CD14-positive monocyte (primary cell): Measurements from ENCODE around the gene DSCAML1. TPM values are rescaled to one million over a fixed set of nuclear protein-coding genes. Genes with fewer than 3 reads are reported as not detected.

Experiments used
- DNase-seq, 3 donors: peaks; one replicate each; pipeline ENCODE4 v3.0.0-alpha.2; 2011 to 2022
- H2AFZ ChIP-seq: 2 replicates; pipeline ENCODE4 v1.6.0; 2012; ENCODE audit warnings: mild to moderate bottlenecking, low read depth, low read length, inconsistent platforms; ENCODE audit not compliant: insufficient read depth, poor library complexity, severe bottlenecking
- H3K27ac ChIP-seq, 2 donors: 1 replicate in 1 of 2; 2 replicates in 1 of 2; pipeline ENCODE4 v1.5.1; 2012 to 2013; ENCODE audit warnings: low read length in 2 of 2, control low read depth in 1 of 2, inconsistent platforms in 1 of 2, low read depth in 1 of 2, mild to moderate bottlenecking in 1 of 2
- H3K27me3 ChIP-seq, 2 donors: one replicate each; pipeline versions ENCODE4 v1.6.0 to v1.6.1; 2011 to 2013; ENCODE audit warnings: low read length in 2 of 2; ENCODE audit not compliant: control insufficient read depth in 2 of 2, insufficient read depth in 2 of 2
- H3K36me3 ChIP-seq, 2 donors: replicated peaks in 1 of 2; 1 replicate in 1 of 2; 2 replicates in 1 of 2; pipeline versions ENCODE4 v1.5.1 to v1.6.1; 2012 to 2013; ENCODE audit warnings: low read length in 2 of 2, control low read depth in 1 of 2, inconsistent platforms in 1 of 2, mild to moderate bottlenecking in 1 of 2; ENCODE audit not compliant: insufficient read depth in 2 of 2, control insufficient read depth in 1 of 2
- H3K4me1 ChIP-seq, 2 donors: 1 replicate in 1 of 2; 2 replicates in 1 of 2; pipeline versions ENCODE4 v1.5.1 to v1.6.1; 2012 to 2013; ENCODE audit warnings: low read length in 2 of 2, control low read depth in 1 of 2, inconsistent platforms in 1 of 2, mild to moderate bottlenecking in 1 of 2, moderate library complexity in 1 of 2; ENCODE audit not compliant: insufficient read depth in 2 of 2, control insufficient read depth in 1 of 2
- H3K4me2 ChIP-seq: replicated peaks from 2 replicates; pipeline ENCODE3; 2012; ENCODE audit warnings: low read length, moderate library complexity, mild to moderate bottlenecking; ENCODE audit not compliant: poor library complexity, severe bottlenecking; ENCODE audit errors: extremely low read depth
- H3K4me3 ChIP-seq, 3 experiments: fragments of 200-600 bp in 1 of 3; sonication (generic) in 1 of 3; replicated peaks in 1 of 3; 1 replicate in 2 of 3; 2 replicates in 1 of 3; pipeline ENCODE4 v1.5.1; 2011 to 2013; ENCODE audit warnings: low read length in 3 of 3, mild to moderate bottlenecking in 3 of 3, control low read depth in 2 of 3, low read depth in 2 of 3, inconsistent platforms in 1 of 3, moderate library complexity in 1 of 3
- H3K79me2 ChIP-seq: 2 replicates; pipeline ENCODE4 v1.6.0; 2012; ENCODE audit warnings: mild to moderate bottlenecking, control low read depth, inconsistent platforms, low read length, moderate library complexity; ENCODE audit not compliant: insufficient read depth
- H3K9ac ChIP-seq: 2 replicates; pipeline ENCODE4 v1.6.0; 2017; ENCODE audit warnings: low read length, mild to moderate bottlenecking; ENCODE audit not compliant: insufficient read depth, poor library complexity, severe bottlenecking
- H3K9me3 ChIP-seq, 2 donors: replicated peaks in 1 of 2; 1 replicate in 1 of 2; 2 replicates in 1 of 2; pipeline versions ENCODE4 v1.5.1 to v1.6.1; 2012 to 2013; ENCODE audit warnings: low read length in 2 of 2, control low read depth in 1 of 2; ENCODE audit not compliant: control insufficient read depth in 1 of 2, insufficient read depth in 1 of 2
- H4K20me1 ChIP-seq: 2 replicates; pipeline ENCODE4 v1.6.0; 2012; ENCODE audit warnings: mild to moderate bottlenecking, low read length, control low read depth, moderate library complexity; ENCODE audit not compliant: insufficient read depth
- H3K27ac Mint-ChIP-seq, 7 donors: one replicate each; pipeline ENCODE4 v1.8.0; 2020; ENCODE audit warnings: mild to moderate bottlenecking in 7 of 7, mixed read lengths in 7 of 7, moderate library complexity in 6 of 7, inconsistent platforms in 2 of 7
- H3K27me3 Mint-ChIP-seq, 3 donors: one replicate each; pipeline ENCODE4 v1.8.0; 2021 to 2022; ENCODE audit warnings: low read depth in 3 of 3, mild to moderate bottlenecking in 3 of 3, mixed read lengths in 3 of 3, moderate library complexity in 3 of 3, inconsistent platforms in 1 of 3
- H3K36me3 Mint-ChIP-seq, 2 donors: one replicate each; pipeline ENCODE4 v1.8.0; 2020; ENCODE audit warnings: mixed read lengths in 2 of 2, inconsistent platforms in 1 of 2, mild to moderate bottlenecking in 1 of 2
- H3K4me1 Mint-ChIP-seq: one replicate; pipeline ENCODE4 v1.8.0; 2020; ENCODE audit warnings: mild to moderate bottlenecking, mixed read lengths
- H3K4me3 Mint-ChIP-seq, 2 donors: one replicate each; pipeline ENCODE4 v1.8.0; 2020; ENCODE audit warnings: mild to moderate bottlenecking in 2 of 2, mixed read lengths in 2 of 2, moderate library complexity in 1 of 2
- H3K9me3 Mint-ChIP-seq, 7 donors: one replicate each; pipeline ENCODE4 v1.8.0; 2020 to 2022; ENCODE audit warnings: mixed read lengths in 7 of 7, mild to moderate bottlenecking in 6 of 7, moderate library complexity in 6 of 7, inconsistent platforms in 2 of 7
- WGBS: methylation state at CpG from one replicate; pipeline ENCODE4 v1.1.5; 2013; ENCODE audit warnings: missing lambda C conversion rate; ENCODE audit not compliant: insufficient coverage; 5-methylcytosine and 5-hydroxymethylcytosine counted together
- intact Hi-C, 2 donors: fragments of 100-400 bp; cut with micrococcal nuclease; formaldehyde crosslinking; loops; one replicate each; pipeline versions ENCODE4 v1.15.0 to v1.15.1; 2023
- polyA plus RNA-seq, 3 donors: library from polyadenylated mRNA; depleted of rRNA in 1 of 3; unstranded in 2 of 3; stranded (reverse) in 1 of 3; fragments of 300-500 nt in 2 of 3; fragments of >200 nt in 1 of 3; fragmentation: Illumina TruSeq in 2 of 3; gene quantifications; 1 replicate in 2 of 3; 2 replicates in 1 of 3; pipeline ENCODE4 v1.2.3, GENCODE V29; 2012 to 2021
- TF ChIP-seq, protein P1 (sequence below): fragments of 200-600 bp; IDR thresholded peaks from one replicate; pipeline ENCODE4 v1.8.0; 2022; ENCODE audit warnings: antibody characterized with exemption, mild to moderate bottlenecking

Gene DSCAML1
- polyA plus RNA-seq, 3 donors: not detected

DNA sequence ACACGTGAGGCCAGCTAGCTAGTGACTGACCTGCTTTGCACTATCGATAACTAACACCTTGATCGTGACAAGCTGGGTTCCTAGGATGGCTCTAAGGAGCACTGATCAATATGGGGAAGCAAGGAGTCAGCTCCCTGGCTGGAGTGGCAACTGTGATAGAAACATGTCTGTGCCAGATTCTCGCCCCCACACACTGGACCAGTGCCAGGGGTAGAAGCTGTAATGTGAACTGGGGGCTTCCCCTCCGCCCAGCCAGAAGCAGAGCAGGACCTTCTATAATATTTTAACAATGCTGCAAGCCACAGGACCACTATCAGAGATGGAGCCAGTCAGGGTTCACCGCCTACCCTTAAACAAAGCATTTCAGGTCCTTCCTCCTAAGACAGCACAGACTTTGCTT is 96.5 kb downstream of the DSCAML1 start:
- Histone ChIP-seq H3K9ac (no peak overlapping the region), H3K36me3 (no peaks in the 10 kb centered on the region), H3K9me3 (no peaks in the 10 kb centered on the region), H3K27me3 (peaks cover 0 to 3% of the 10 kb centered on the region in 2 donors), H2AFZ (no peak overlapping the region), H3K4me2 (no peak overlapping the region), H3K79me2 (no peaks in the 10 kb centered on the region), H3K27ac (no peak overlapping the region), H4K20me1 (no peaks in the 10 kb centered on the region), H3K4me1 (no peaks in the 10 kb centered on the region), H3K4me3 (no peak overlapping the region)
- Mint-ChIP-seq H3K4me1 (peaks cover 3% of the 10 kb centered on the region), H3K36me3 (no peaks in the 10 kb centered on the region), H3K27me3 (peaks cover 6 to 10% (median 9%) of the 10 kb centered on the region in 3 donors), H3K27ac (no peak overlapping the region), H3K4me3 (no peak overlapping the region), H3K9me3 (no peaks in the 10 kb centered on the region)
- TF ChIP-seq, protein P1, sequence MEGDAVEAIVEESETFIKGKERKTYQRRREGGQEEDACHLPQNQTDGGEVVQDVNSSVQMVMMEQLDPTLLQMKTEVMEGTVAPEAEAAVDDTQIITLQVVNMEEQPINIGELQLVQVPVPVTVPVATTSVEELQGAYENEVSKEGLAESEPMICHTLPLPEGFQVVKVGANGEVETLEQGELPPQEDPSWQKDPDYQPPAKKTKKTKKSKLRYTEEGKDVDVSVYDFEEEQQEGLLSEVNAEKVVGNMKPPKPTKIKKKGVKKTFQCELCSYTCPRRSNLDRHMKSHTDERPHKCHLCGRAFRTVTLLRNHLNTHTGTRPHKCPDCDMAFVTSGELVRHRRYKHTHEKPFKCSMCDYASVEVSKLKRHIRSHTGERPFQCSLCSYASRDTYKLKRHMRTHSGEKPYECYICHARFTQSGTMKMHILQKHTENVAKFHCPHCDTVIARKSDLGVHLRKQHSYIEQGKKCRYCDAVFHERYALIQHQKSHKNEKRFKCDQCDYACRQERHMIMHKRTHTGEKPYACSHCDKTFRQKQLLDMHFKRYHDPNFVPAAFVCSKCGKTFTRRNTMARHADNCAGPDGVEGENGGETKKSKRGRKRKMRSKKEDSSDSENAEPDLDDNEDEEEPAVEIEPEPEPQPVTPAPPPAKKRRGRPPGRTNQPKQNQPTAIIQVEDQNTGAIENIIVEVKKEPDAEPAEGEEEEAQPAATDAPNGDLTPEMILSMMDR: no peak
- WGBS: 89% methylated on average over 6 of the region's 6 CpGs
- DNase-seq: no peak
- intact Hi-C loops: no loop called here

DNA sequence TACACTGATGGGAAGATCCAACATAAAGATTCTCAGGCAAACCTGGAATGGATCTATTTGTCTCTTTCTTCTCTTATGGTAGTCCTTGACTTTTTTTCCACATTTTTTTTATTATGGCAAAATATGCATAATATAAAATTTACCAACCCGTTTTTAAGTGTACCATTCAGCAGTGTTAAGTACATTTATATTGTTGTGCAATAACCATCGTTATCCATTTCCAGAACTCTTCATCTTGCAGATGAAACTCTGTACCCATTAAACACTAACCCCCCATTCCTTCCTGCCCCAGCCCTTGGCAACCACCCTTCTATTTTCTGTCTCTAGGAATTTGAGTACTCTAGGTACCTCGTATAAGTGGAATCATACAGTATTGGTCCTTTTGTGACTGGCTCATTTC is 99.7 kb downstream of the DSCAML1 start:
- H3K9ac ChIP-seq: no peak overlapping the region
- TF ChIP-seq, protein P1: no peak
- no CpG with 5 or more reads among the region's 3 CpGs for WGBS
- no peak overlapping the region for H2AFZ ChIP-seq
- H3K9me3 ChIP-seq: no peaks in the 10 kb centered on the region
- DNase-seq: no peak
- peaks cover 0 to 6% of the 10 kb centered on the region in 2 donors for H3K27me3 ChIP-seq
- intact Hi-C loops: no loop called here
- no peaks in the 10 kb centered on the region for H3K79me2 ChIP-seq
- no peak overlapping the region for H3K27ac ChIP-seq
- no peak overlapping the region for H3K4me2 ChIP-seq
- Mint-ChIP-seq H3K27me3 (peaks cover 2 to 10% (median 5%) of the 10 kb centered on the region in 3 donors), H3K27ac (no peak overlapping the region), H3K4me1 (peaks cover 7% of the 10 kb centered on the region), H3K4me3 (no peak overlapping the region), H3K9me3 (no peaks in the 10 kb centered on the region), H3K36me3 (no peaks in the 10 kb centered on the region)
- no peak overlapping the region for H3K4me3 ChIP-seq
- H4K20me1 ChIP-seq: no peaks in the 10 kb centered on the region
- no peaks in the 10 kb centered on the region for H3K4me1 ChIP-seq
- no peaks in the 10 kb centered on the region for H3K36me3 ChIP-seq
